NB4 (cell line): ENCODE results near the gene UCK2.

Experiments used
- MYC ChIP-seq: IDR thresholded peaks from 2 replicates; pipeline ENCODE4 v1.6.1; 2011; ENCODE audit warnings: low read depth, low read length
- POLR2A ChIP-seq: IDR thresholded peaks from 2 replicates; pipeline ENCODE4 v1.6.1; 2011; ENCODE audit warnings: mild to moderate bottlenecking; ENCODE audit not compliant: insufficient read length; ENCODE audit errors: extremely low read depth
- TF ChIP-seq, protein P1 (sequence below): IDR thresholded peaks from one replicate; pipeline ENCODE4 v1.5.1; 2012; ENCODE audit warnings: low read depth, low read length
- TF ChIP-seq, protein P2 (sequence below): IDR thresholded peaks from 2 replicates; pipeline ENCODE4 v1.6.1; 2011; ENCODE audit warnings: low read depth, low read length

DNA sequence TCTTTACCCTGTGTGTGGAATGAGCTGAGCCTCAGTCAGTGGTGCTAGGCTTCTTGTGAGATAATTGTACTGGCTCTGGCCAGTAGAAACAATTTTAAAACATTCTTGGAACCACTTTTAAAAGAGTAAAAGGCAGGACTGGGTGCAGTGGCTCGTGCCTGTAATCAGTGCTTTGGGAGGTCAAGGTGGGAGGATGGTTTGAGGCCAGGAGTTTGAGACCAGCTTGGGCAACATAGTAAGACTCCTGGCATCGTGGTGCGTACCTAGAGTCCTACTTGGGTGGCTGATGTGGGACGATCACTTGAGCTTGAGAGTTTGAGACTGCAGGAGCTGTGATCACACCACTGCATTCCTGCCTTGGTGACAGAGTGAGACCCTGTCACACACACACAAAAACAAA is 89.8 kb downstream of the UCK2 start:
- TF ChIP-seq, protein P1, sequence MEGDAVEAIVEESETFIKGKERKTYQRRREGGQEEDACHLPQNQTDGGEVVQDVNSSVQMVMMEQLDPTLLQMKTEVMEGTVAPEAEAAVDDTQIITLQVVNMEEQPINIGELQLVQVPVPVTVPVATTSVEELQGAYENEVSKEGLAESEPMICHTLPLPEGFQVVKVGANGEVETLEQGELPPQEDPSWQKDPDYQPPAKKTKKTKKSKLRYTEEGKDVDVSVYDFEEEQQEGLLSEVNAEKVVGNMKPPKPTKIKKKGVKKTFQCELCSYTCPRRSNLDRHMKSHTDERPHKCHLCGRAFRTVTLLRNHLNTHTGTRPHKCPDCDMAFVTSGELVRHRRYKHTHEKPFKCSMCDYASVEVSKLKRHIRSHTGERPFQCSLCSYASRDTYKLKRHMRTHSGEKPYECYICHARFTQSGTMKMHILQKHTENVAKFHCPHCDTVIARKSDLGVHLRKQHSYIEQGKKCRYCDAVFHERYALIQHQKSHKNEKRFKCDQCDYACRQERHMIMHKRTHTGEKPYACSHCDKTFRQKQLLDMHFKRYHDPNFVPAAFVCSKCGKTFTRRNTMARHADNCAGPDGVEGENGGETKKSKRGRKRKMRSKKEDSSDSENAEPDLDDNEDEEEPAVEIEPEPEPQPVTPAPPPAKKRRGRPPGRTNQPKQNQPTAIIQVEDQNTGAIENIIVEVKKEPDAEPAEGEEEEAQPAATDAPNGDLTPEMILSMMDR, result no peak
- TF ChIP-seq POLR2A, result no peak
- no peak for TF ChIP-seq MYC
- TF ChIP-seq, protein P2, sequence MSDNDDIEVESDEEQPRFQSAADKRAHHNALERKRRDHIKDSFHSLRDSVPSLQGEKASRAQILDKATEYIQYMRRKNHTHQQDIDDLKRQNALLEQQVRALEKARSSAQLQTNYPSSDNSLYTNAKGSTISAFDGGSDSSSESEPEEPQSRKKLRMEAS, result no peak
